Measurements from ENCODE around the gene FFAR3. TPM values are rescaled to one million over a fixed set of nuclear protein-coding genes. Genes with fewer than 3 reads are reported as not detected.

Gene FFAR3
- total RNA-seq, 1 experiment from 2014 or later, result not detected

DNA sequence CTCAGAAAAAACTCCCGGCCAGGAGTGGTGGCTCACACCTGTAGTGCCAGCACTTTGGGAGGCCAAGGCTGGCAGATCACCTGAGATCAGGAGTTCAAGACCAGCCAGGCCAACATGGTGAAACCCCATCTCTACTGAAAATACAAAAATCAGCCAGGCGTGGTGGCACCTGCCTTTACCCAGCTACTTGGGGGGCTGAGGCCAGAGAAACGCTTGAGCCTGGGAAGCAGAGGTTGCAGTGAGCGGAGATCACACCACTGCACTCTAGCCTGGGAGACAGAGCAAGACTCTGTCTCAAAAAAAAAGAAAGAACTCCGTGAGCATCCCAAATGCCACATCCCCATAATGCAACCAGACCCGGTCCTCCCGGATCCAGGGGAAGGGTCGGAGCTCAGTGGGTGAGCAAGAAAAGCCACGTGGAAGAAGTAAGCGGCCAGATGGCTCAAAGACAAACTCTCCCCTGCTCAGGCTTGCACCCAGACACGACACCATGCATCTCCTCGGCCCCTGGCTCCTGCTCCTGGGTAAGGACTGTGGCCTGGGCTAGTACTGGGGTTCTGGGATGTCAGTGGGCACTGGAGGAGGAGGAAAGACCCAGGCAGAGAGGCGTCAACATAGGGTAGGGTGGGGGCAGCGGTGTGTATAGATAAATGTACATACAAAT is 26.6 kb upstream of the FFAR3 start:
- ChIA-PET CTCF (no interaction called here), POLR2A (ENCODE audit: unreplicated experiment) (no interaction called here)
- intact Hi-C loops (cut with micrococcal nuclease), result no loop called here
- Histone ChIP-seq H4K20me1 (ENCODE audit: low read length) (no peaks in the 10 kb centered on the region), H3K27me3 (ENCODE audit: low read length) (no peaks in the 10 kb centered on the region), H3K4me1 (ENCODE audit: insufficient read depth, low read length) (no peaks in the 10 kb centered on the region), H3K9me3 (ENCODE audit: low read length) (no peaks in the 10 kb centered on the region), H3F3A (ENCODE audit: low read length, unreplicated experiment) (no peaks in the 10 kb centered on the region), H2AFZ (ENCODE audit: low read length) (no peak overlapping the region), H3K36me3 (ENCODE audit: low read depth, low read length) (no peaks in the 10 kb centered on the region), H3K79me2 (ENCODE audit: low read length) (no peaks in the 10 kb centered on the region), H3K27ac (ENCODE audit: low read length) (no peak overlapping the region), H3K4me3 (ENCODE audit: low read length) (no peak overlapping the region), H3K9ac (ENCODE audit: low read length) (no peak overlapping the region), H3K9me2 (replicated peaks; ENCODE audit: low read length) (no peaks in the 10 kb centered on the region), H3K4me2 (ENCODE audit: low read length) (no peak overlapping the region)
- no peak for DNase-seq
- no peak for ATAC-seq
- no TSS peak for BruUV-seq (replicated peaks)
- TF ChIP-seq EZH2phosphoT487 (IDR thresholded peaks at IDR 0.05; ENCODE audit: borderline replicate concordance, low read length) (no peak), EZH2 (IDR thresholded peaks at IDR 0.05; ENCODE audit: low read length, unreplicated experiment) (no peak)
- TF ChIP-seq, protein P1, sequence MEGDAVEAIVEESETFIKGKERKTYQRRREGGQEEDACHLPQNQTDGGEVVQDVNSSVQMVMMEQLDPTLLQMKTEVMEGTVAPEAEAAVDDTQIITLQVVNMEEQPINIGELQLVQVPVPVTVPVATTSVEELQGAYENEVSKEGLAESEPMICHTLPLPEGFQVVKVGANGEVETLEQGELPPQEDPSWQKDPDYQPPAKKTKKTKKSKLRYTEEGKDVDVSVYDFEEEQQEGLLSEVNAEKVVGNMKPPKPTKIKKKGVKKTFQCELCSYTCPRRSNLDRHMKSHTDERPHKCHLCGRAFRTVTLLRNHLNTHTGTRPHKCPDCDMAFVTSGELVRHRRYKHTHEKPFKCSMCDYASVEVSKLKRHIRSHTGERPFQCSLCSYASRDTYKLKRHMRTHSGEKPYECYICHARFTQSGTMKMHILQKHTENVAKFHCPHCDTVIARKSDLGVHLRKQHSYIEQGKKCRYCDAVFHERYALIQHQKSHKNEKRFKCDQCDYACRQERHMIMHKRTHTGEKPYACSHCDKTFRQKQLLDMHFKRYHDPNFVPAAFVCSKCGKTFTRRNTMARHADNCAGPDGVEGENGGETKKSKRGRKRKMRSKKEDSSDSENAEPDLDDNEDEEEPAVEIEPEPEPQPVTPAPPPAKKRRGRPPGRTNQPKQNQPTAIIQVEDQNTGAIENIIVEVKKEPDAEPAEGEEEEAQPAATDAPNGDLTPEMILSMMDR (conservative IDR thresholded peaks at IDR 0.05; ENCODE audit: low read depth, low read length), result no peak

DNA sequence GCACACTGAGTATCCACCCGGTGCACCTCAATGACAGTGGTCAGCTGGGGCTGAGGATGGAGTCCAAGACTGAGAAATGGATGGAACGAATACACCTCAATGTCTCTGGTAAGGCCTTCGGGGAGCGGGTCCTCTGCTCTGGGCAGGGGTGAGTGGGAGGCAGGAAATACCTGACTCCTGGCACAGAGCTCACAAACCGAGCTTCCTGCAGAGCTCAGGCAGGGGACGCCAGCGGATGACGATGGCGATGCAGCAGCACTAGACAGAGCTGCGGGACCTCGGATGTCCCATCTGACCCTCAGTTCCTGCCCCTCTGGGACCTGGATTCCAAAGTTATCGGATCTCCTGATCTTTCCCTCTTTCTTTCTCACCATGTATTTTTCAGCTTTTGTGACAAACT is 25.4 kb upstream of the FFAR3 start:
- no peak overlapping the region for H3K27ac ChIP-seq (ENCODE audit: low read length)
- no peaks in the 10 kb centered on the region for H4K20me1 ChIP-seq (ENCODE audit: low read length)
- no peaks in the 10 kb centered on the region for H3F3A ChIP-seq (ENCODE audit: low read length, unreplicated experiment)
- H3K4me1 ChIP-seq (ENCODE audit: insufficient read depth, low read length), result no peaks in the 10 kb centered on the region
- intact Hi-C loops (cut with micrococcal nuclease), result no loop called here
- no peak overlapping the region for H3K4me2 ChIP-seq (ENCODE audit: low read length)
- H2AFZ ChIP-seq (ENCODE audit: low read length), result no peak overlapping the region
- ATAC-seq, result no peak
- CTCF ChIA-PET, result no interaction called here
- POLR2A ChIA-PET (ENCODE audit: unreplicated experiment), result no interaction called here
- no peak for TF ChIP-seq EZH2phosphoT487 (IDR thresholded peaks at IDR 0.05; ENCODE audit: borderline replicate concordance, low read length)
- no peak for TF ChIP-seq EZH2 (IDR thresholded peaks at IDR 0.05; ENCODE audit: low read length, unreplicated experiment)
- TF ChIP-seq, protein P1 (conservative IDR thresholded peaks at IDR 0.05; ENCODE audit: low read depth, low read length), result no peak
- no TSS peak for BruUV-seq (replicated peaks)
- no peaks in the 10 kb centered on the region for H3K79me2 ChIP-seq (ENCODE audit: low read length)
- no peaks in the 10 kb centered on the region for H3K9me3 ChIP-seq (ENCODE audit: low read length)
- H3K36me3 ChIP-seq (ENCODE audit: low read depth, low read length), result no peaks in the 10 kb centered on the region
- no peak for DNase-seq
- H3K9ac ChIP-seq (ENCODE audit: low read length), result no peak overlapping the region
- no peaks in the 10 kb centered on the region for H3K9me2 ChIP-seq (replicated peaks; ENCODE audit: low read length)
- H3K4me3 ChIP-seq (ENCODE audit: low read length), result no peak overlapping the region
- H3K27me3 ChIP-seq (ENCODE audit: low read length), result no peaks in the 10 kb centered on the region

DNA sequence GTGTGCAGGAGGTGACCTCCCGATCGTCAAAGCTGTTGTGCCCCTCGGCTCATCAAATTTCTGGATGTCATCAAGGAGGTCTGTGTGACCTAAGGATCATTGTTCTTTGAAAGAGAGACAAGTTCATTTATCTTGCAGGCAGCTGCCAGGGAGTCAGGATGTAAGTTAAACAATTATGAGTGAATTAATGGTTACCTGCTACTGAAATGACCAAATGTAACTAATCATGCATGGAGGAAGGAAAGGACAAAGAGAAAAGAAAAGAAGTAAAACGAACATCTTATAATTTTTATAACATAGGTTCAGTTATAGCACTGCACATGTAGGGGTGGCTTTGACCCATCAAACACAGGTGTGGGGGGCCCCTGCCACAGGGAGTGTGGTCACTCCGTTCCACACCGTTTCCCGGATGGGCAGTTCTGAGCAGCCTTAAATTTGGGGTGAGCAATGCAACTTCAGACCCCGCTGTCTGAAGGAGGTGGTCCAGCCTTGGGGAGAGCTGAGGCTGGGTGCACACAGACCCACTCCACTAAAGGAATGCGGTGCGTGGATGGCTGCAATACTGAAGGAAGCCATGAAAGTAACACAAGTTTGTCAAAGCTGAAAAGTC is 24.0 kb upstream of the FFAR3 start:
- intact Hi-C loops (cut with micrococcal nuclease), result no loop called here
- no peaks in the 10 kb centered on the region for H3K27me3 ChIP-seq (ENCODE audit: low read length)
- H3K4me1 ChIP-seq (ENCODE audit: insufficient read depth, low read length), result no peaks in the 10 kb centered on the region
- no peak overlapping the region for H2AFZ ChIP-seq (ENCODE audit: low read length)
- H3K79me2 ChIP-seq (ENCODE audit: low read length), result no peaks in the 10 kb centered on the region
- POLR2A ChIA-PET (ENCODE audit: unreplicated experiment), result no interaction called here
- H3K9ac ChIP-seq (ENCODE audit: low read length), result no peak overlapping the region
- no peaks in the 10 kb centered on the region for H3K9me2 ChIP-seq (replicated peaks; ENCODE audit: low read length)
- no peaks in the 10 kb centered on the region for H3F3A ChIP-seq (ENCODE audit: low read length, unreplicated experiment)
- H3K27ac ChIP-seq (ENCODE audit: low read length), result no peak overlapping the region
- no peak for TF ChIP-seq EZH2 (IDR thresholded peaks at IDR 0.05; ENCODE audit: low read length, unreplicated experiment)
- TF ChIP-seq EZH2phosphoT487 (IDR thresholded peaks at IDR 0.05; ENCODE audit: borderline replicate concordance, low read length), result no peak
- TF ChIP-seq, protein P1 (conservative IDR thresholded peaks at IDR 0.05; ENCODE audit: low read depth, low read length), result no peak
- CTCF ChIA-PET, result no interaction called here
- H3K4me2 ChIP-seq (ENCODE audit: low read length), result no peak overlapping the region
- no peak overlapping the region for H3K4me3 ChIP-seq (ENCODE audit: low read length)
- ATAC-seq, result no peak
- no peaks in the 10 kb centered on the region for H4K20me1 ChIP-seq (ENCODE audit: low read length)
- H3K36me3 ChIP-seq (ENCODE audit: low read depth, low read length), result no peaks in the 10 kb centered on the region
- no TSS peak for BruUV-seq (replicated peaks)
- H3K9me3 ChIP-seq (ENCODE audit: low read length), result no peaks in the 10 kb centered on the region
- DNase-seq, result no peak
